Gastroesophageal sphincter (tissue), 3 donors: ENCODE measurements around the gene SUGCT.

Source experiments
- POLR2A ChIP-seq, 2 donors: fragments of 450-650 bp; IDR thresholded peaks; one replicate each; pipeline ENCODE4 v1.6.1; 2017; ENCODE audit warnings: antibody characterized with exemption in 2 of 2, mild to moderate bottlenecking in 2 of 2, moderate library complexity in 1 of 2
- TF ChIP-seq, protein P1 (sequence below), 4 experiments: fragments of 200-600 bp in 2 of 4; fragments of 450-650 bp in 2 of 4; sonication (generic) in 1 of 4; IDR thresholded peaks; one replicate each; pipeline ENCODE4 v1.5.1; 2017 to 2019; ENCODE audit warnings: antibody characterized with exemption in 4 of 4, mild to moderate bottlenecking in 2 of 4, moderate library complexity in 2 of 4

DNA sequence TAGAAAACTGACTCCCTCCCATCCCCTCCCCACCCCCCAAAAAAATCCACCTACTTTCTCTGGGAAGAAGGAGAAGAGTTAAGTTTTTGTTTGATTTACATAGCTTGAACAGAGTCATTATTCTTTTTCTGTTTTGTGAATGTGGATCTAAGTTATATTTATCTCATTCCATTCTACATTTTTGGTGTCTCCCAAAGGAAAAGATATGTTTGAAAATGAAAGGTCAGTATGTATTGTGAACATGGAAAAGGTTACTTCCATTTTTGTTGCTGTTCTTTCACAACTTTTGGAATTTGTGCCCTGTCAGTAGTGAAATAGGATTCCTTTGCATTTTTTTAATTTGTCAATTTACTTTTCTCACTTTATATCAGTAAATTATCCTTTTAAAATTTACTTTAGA lies 547.9 kb downstream of the SUGCT start:
- TF ChIP-seq POLR2A (IDR thresholded peaks at IDR 0.05), result no peak
- TF ChIP-seq, protein P1, sequence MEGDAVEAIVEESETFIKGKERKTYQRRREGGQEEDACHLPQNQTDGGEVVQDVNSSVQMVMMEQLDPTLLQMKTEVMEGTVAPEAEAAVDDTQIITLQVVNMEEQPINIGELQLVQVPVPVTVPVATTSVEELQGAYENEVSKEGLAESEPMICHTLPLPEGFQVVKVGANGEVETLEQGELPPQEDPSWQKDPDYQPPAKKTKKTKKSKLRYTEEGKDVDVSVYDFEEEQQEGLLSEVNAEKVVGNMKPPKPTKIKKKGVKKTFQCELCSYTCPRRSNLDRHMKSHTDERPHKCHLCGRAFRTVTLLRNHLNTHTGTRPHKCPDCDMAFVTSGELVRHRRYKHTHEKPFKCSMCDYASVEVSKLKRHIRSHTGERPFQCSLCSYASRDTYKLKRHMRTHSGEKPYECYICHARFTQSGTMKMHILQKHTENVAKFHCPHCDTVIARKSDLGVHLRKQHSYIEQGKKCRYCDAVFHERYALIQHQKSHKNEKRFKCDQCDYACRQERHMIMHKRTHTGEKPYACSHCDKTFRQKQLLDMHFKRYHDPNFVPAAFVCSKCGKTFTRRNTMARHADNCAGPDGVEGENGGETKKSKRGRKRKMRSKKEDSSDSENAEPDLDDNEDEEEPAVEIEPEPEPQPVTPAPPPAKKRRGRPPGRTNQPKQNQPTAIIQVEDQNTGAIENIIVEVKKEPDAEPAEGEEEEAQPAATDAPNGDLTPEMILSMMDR (IDR thresholded peaks at IDR 0.05), result no peak
